HG03439 (cell line): ENCODE data around the gene PKP1.

Source experiments
- ATAC-seq: cut with Tn5 transposase; IDR thresholded peaks from one replicate; pipeline ENCODE4 v1.9.1; 2021; ENCODE audit warnings: mild to moderate bottlenecking, moderate library complexity; ENCODE audit not compliant: unreplicated experiment

Gene PKP1

GRCh38 chr1:201281573-201281972 is 1.7 kb upstream of the PKP1 start:
- no peak for ATAC-seq

GRCh38 chr1:201282216-201282615 is 1.1 kb upstream of the PKP1 start:
- no peak for ATAC-seq

GRCh38 chr1:201283836-201284553 is 689 bp downstream of the PKP1 start:
- ATAC-seq: no peak

GRCh38 chr1:201284636-201285035 is 1.3 kb downstream of the PKP1 start:
- ATAC-seq: no peak

- ATAC-seq: no peak
Observed at GRCh38 chr1:201285846-201286245, 2.5 kb downstream of the PKP1 start.

GRCh38 chr1:201286445-201286844 is 3.1 kb downstream of the PKP1 start:
- no peak for ATAC-seq

GRCh38 chr1:201288007-201288406 is 4.7 kb downstream of the PKP1 start:
- ATAC-seq: no peak

- ATAC-seq: no peak
Observed at GRCh38 chr1:201288765-201289164, 5.5 kb downstream of the PKP1 start.

GRCh38 chr1:201290551-201290950 is 7.2 kb downstream of the PKP1 start:
- no peak for ATAC-seq

- ATAC-seq: no peak
Observed at GRCh38 chr1:201291916-201292315, 8.6 kb downstream of the PKP1 start.

- no peak for ATAC-seq
Observed at GRCh38 chr1:201294876-201295275, 11.6 kb downstream of the PKP1 start.

GRCh38 chr1:201295346-201295745 is 12.0 kb downstream of the PKP1 start:
- ATAC-seq: no peak

- ATAC-seq: no peak
Observed at GRCh38 chr1:201295861-201296260, 12.6 kb downstream of the PKP1 start.

GRCh38 chr1:201296352-201296751 is 13.0 kb downstream of the PKP1 start:
- ATAC-seq: no peak

GRCh38 chr1:201298396-201299381 is 15.4 kb downstream of the PKP1 start:
- no peak for ATAC-seq

GRCh38 chr1:201299968-201300367 is 16.7 kb downstream of the PKP1 start:
- no peak for ATAC-seq

GRCh38 chr1:201300641-201301040 is 17.3 kb downstream of the PKP1 start:
- ATAC-seq: no peak

GRCh38 chr1:201302163-201303152 is 19.2 kb downstream of the PKP1 start:
- ATAC-seq: no peak

GRCh38 chr1:201304126-201304525 is 20.8 kb downstream of the PKP1 start:
- no peak for ATAC-seq

GRCh38 chr1:201305815-201306214 is 22.5 kb downstream of the PKP1 start:
- no peak for ATAC-seq

- ATAC-seq: no peak
Observed at GRCh38 chr1:201307231-201307630, 23.9 kb downstream of the PKP1 start.
